HEK293 (cell line): ENCODE measurements around the gene LMF1.

ENCODE experiments used
- CTCF ChIA-PET: fragments of 350-600 bp; formaldehyde crosslinking; extraction: SDS; loops from one replicate; lab custom pipeline; 2021; ENCODE audit warnings: antibody characterized with exemption; lab: Yijun Ruan, JAX
- POLR2A ChIA-PET: fragments of 300-600 bp; formaldehyde crosslinking; extraction: SDS; loops from one replicate; lab custom pipeline; 2020; ENCODE audit warnings: antibody characterized with exemption, inconsistent platforms; lab: Yijun Ruan, JAX
- H3K27ac ChIP-seq: fragments of 200-500 bp; sonication (Bioruptor generic); 2 replicates; pipeline ENCODE4 v1.5.1; 2014; ENCODE audit warnings: low read depth, low read length, control low read depth, inconsistent platforms; ENCODE audit errors: extremely low read depth
- H3K36me3 ChIP-seq, 2 experiments: fragments of 200-500 bp in 1 of 2; sonication (Bioruptor generic) in 1 of 2; 1 replicate in 1 of 2; 2 replicates in 1 of 2; pipeline ENCODE4 v1.5.1; 2014 to 2017; ENCODE audit warnings: inconsistent platforms in 2 of 2, low read length in 2 of 2; ENCODE audit not compliant: control insufficient read depth in 2 of 2, insufficient read depth in 1 of 2
- H3K4me1 ChIP-seq: fragments of 200-500 bp; sonication (Bioruptor generic); 2 replicates; pipeline ENCODE4 v1.5.1; 2014; ENCODE audit warnings: mild to moderate bottlenecking, low read length, inconsistent platforms; ENCODE audit not compliant: control insufficient read depth, insufficient read depth
- H3K4me3 ChIP-seq: 2 replicates; pipeline ENCODE4 v1.5.1; 2011; ENCODE audit warnings: low read depth, mild to moderate bottlenecking, control low read depth, low read length, moderate library complexity
- H3K9me3 ChIP-seq: fragments of 200-500 bp; sonication (Bioruptor generic); 2 replicates; pipeline ENCODE4 v1.5.1; 2014; ENCODE audit warnings: low read depth, low read length, inconsistent platforms; ENCODE audit not compliant: control insufficient read depth, insufficient read depth
- KLF16 ChIP-seq: fragments of 450-650 bp; formaldehyde crosslinking; IDR thresholded peaks from 2 replicates; pipeline ENCODE4 v1.5.1; 2017; ENCODE audit warnings: missing biosample characterization, missing genetic modification characterization
- KLF9 ChIP-seq: fragments of 450-650 bp; formaldehyde crosslinking; IDR thresholded peaks from 2 replicates; pipeline ENCODE4 v1.5.1; 2016; ENCODE audit warnings: missing biosample characterization, missing genetic modification characterization, low read depth
- OSR2 ChIP-seq: fragments of 450-650 bp; formaldehyde crosslinking; IDR thresholded peaks from 2 replicates; pipeline ENCODE4 v1.5.1; 2016; ENCODE audit warnings: missing biosample characterization, missing genetic modification characterization
- SP2 ChIP-seq: fragments of 450-650 bp; formaldehyde crosslinking; IDR thresholded peaks from 2 replicates; pipeline ENCODE4 v1.5.1; 2016; ENCODE audit warnings: missing biosample characterization, missing genetic modification characterization
- TCF7L2 ChIP-seq: IDR thresholded peaks from 2 replicates; pipeline ENCODE4 v1.6.1; 2011; ENCODE audit warnings: low read depth, mild to moderate bottlenecking, inconsistent platforms, low read length, moderate library complexity, borderline replicate concordance
- TSHZ1 ChIP-seq: fragments of 450-650 bp; formaldehyde crosslinking; IDR thresholded peaks from 2 replicates; pipeline ENCODE4 v1.5.1; 2016; ENCODE audit warnings: missing biosample characterization, missing genetic modification characterization, borderline replicate concordance
- ZFP41 ChIP-seq: fragments of 450-650 bp; formaldehyde crosslinking; IDR thresholded peaks from 2 replicates; pipeline ENCODE4 v1.5.1; 2016; ENCODE audit warnings: missing biosample characterization, missing genetic modification characterization, borderline replicate concordance
- ZIC2 ChIP-seq: fragments of 450-650 bp; formaldehyde crosslinking; IDR thresholded peaks from 2 replicates; pipeline ENCODE4 v1.5.1; 2016; ENCODE audit warnings: missing biosample characterization, missing genetic modification characterization
- ZNF148 ChIP-seq: fragments of 450-650 bp; formaldehyde crosslinking; IDR thresholded peaks from 2 replicates; pipeline ENCODE4 v1.5.0; 2017; ENCODE audit warnings: missing biosample characterization, missing genetic modification characterization, borderline replicate concordance
- ZNF26 ChIP-seq: fragments of 450-650 bp; formaldehyde crosslinking; IDR thresholded peaks from 2 replicates; pipeline ENCODE4 v1.5.1; 2016; ENCODE audit warnings: missing biosample characterization, missing genetic modification characterization
- ZNF510 ChIP-seq: fragments of 450-650 bp; formaldehyde crosslinking; IDR thresholded peaks from 2 replicates; pipeline ENCODE4 v1.5.1; 2018; ENCODE audit warnings: mild to moderate bottlenecking, missing genetic modification characterization, missing biosample characterization; ENCODE audit not compliant: insufficient replicate concordance
- ZNF529 ChIP-seq: fragments of 450-650 bp; formaldehyde crosslinking; IDR thresholded peaks from 2 replicates; pipeline ENCODE4 v1.5.1; 2017; ENCODE audit warnings: missing genetic modification characterization, missing biosample characterization; ENCODE audit not compliant: insufficient replicate concordance
- ZNF623 ChIP-seq: fragments of 450-650 bp; formaldehyde crosslinking; IDR thresholded peaks from 2 replicates; pipeline ENCODE4 v1.5.1; 2016; ENCODE audit warnings: missing biosample characterization, missing genetic modification characterization
- ZNF701 ChIP-seq: fragments of 450-650 bp; formaldehyde crosslinking; IDR thresholded peaks from 2 replicates; pipeline ENCODE4 v1.5.1; 2016; ENCODE audit warnings: missing biosample characterization, missing genetic modification characterization
- ZNF830 ChIP-seq: fragments of 450-650 bp; IDR thresholded peaks from 2 replicates; pipeline ENCODE4 v1.5.0; 2018; ENCODE audit warnings: missing biosample characterization, missing genetic modification characterization, low read depth, mild to moderate bottlenecking, moderate library complexity
- ZSCAN16 ChIP-seq: fragments of 450-650 bp; formaldehyde crosslinking; IDR thresholded peaks from 2 replicates; pipeline ENCODE4 v1.5.1; 2016; ENCODE audit warnings: missing biosample characterization, missing genetic modification characterization
- TF ChIP-seq, protein P1 (sequence below): fragments of 450-650 bp; formaldehyde crosslinking; IDR thresholded peaks from 2 replicates; pipeline ENCODE4 v1.5.1; 2016; ENCODE audit warnings: missing biosample characterization, missing genetic modification characterization
- TF ChIP-seq, protein P2 (sequence below): fragments of 450-650 bp; formaldehyde crosslinking; IDR thresholded peaks from 2 replicates; pipeline ENCODE4 v1.5.1; 2016; ENCODE audit warnings: missing biosample characterization, missing genetic modification characterization, borderline replicate concordance
- TF ChIP-seq, protein P3 (sequence below): fragments of 450-650 bp; formaldehyde crosslinking; IDR thresholded peaks from 2 replicates; pipeline ENCODE4 v1.5.1; 2016; ENCODE audit warnings: missing biosample characterization, missing genetic modification characterization

Gene LMF1

GRCh38 chr16:939941-940340, 30.8 kb downstream of the LMF1 start:
- H3K36me3 ChIP-seq = no peaks in the 10 kb centered on the region; a peak in 1 of 3 replicates
- CTCF ChIA-PET = no interaction called here

DNA sequence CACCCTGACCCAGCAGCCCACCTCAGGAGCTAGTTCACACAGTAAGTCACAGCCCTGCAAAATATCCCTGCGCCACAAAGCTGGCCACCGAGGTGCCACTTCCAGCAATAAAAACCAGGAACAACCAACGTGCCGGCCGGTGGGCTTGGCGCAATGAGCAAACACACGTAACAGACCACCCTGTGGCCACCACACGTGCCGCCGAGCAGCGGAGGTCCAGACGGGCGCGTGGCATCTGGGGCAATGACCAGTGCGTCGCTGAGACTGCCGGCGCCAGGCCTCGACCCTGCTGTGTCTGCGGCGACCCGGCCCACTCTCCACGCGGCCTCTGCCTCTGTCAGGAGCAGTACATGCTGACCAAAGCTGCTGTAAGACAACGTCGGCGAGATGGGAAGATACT, 31.5 kb downstream of the LMF1 start:
- Histone ChIP-seq H3K36me3 (no peaks in the 10 kb centered on the region; a peak in 1 of 3 replicates), H3K4me1 (no peaks in the 10 kb centered on the region), H3K9me3 (no peaks in the 10 kb centered on the region), H3K27ac (no peak overlapping the region), H3K4me3 (no peak overlapping the region)
- CTCF ChIA-PET = no interaction called here
- TF ChIP-seq ZIC2 (tag by site-specific recombination) (no peak), ZNF26 (tag by site-specific recombination) (no peak), TCF7L2 (no peak), KLF16 (tag by site-specific recombination) (no peak), ZNF701 (no peak), ZSCAN16 (no peak), ZNF830 (tag by site-specific recombination) (no peak), OSR2 (tag by site-specific recombination) (no peak), KLF9 (tag by site-specific recombination) (no peak), SP2 (tag by site-specific recombination) (no peak)
- TF ChIP-seq, protein P1, sequence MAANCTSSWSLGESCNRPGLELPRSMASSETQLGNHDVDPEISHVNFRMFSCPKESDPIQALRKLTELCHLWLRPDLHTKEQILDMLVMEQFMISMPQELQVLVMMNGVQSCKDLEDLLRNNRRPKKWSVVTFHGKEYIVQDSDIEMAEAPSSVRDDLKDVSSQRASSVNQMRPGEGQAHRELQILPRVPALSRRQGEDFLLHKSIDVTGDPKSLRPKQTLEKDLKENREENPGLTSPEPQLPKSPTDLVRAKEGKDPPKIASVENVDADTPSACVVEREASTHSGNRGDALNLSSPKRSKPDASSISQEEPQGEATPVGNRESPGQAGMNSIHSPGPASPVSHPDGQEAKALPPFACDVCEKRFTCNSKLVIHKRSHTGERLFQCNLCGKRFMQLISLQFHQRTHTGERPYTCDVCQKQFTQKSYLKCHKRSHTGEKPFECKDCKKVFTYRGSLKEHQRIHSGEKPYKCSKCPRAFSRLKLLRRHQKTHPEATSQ (tag by site-specific recombination) = no peak
- TF ChIP-seq, protein P2, sequence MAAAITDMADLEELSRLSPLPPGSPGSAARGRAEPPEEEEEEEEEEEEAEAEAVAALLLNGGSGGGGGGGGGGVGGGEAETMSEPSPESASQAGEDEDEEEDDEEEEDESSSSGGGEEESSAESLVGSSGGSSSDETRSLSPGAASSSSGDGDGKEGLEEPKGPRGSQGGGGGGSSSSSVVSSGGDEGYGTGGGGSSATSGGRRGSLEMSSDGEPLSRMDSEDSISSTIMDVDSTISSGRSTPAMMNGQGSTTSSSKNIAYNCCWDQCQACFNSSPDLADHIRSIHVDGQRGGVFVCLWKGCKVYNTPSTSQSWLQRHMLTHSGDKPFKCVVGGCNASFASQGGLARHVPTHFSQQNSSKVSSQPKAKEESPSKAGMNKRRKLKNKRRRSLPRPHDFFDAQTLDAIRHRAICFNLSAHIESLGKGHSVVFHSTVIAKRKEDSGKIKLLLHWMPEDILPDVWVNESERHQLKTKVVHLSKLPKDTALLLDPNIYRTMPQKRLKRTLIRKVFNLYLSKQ (tag by site-specific recombination) = no peak
- POLR2A ChIA-PET = no interaction called here

More at GRCh38 chr16:939941-940340, 30.8 kb downstream of the LMF1 start:
- Histone ChIP-seq H3K27ac (no peak overlapping the region), H3K9me3 (no peaks in the 10 kb centered on the region), H3K4me1 (no peaks in the 10 kb centered on the region)
- POLR2A ChIA-PET = no interaction called here
- no peak for TF ChIP-seq ZNF529 (tag by site-specific recombination)
- no peak for TF ChIP-seq TSHZ1 (tag by site-specific recombination)
- TF ChIP-seq, all 188 proteins: peak for 0
- no peak overlapping the region for H3K4me3 ChIP-seq

DNA sequence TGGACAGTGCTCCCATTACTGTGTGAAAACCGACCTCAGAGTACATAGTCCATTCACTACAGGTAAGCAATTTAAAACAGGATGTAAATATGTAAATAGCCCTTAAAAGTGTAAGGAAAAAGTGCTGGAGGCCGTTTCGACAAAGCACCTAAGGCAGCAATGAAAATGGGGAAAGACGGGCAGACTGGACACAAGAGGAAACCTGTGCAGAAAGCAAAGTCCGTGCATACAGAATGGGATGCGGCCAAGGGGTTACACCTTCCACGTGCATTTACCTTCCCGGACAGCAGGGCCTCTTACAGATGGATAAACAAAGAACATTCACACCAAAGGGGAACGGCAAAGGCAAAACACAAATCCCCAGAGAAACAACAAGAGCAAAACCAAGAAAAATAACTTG, 32.0 kb downstream of the LMF1 start:
- H3K4me3 ChIP-seq = no peak overlapping the region
- no peaks in the 10 kb centered on the region; a peak in 1 of 3 replicates for H3K36me3 ChIP-seq
- no peak overlapping the region for H3K27ac ChIP-seq
- CTCF ChIA-PET = no interaction called here
- POLR2A ChIA-PET = no interaction called here
- no peaks in the 10 kb centered on the region for H3K4me1 ChIP-seq
- H3K9me3 ChIP-seq = no peaks in the 10 kb centered on the region
- TF ChIP-seq ZNF623 (tag by site-specific recombination) (no peak), KLF16 (tag by site-specific recombination) (no peak), ZNF510 (no peak), ZFP41 (tag by site-specific recombination) (no peak), ZNF701 (no peak), ZNF148 (tag by site-specific recombination) (no peak)
- TF ChIP-seq, protein P3, sequence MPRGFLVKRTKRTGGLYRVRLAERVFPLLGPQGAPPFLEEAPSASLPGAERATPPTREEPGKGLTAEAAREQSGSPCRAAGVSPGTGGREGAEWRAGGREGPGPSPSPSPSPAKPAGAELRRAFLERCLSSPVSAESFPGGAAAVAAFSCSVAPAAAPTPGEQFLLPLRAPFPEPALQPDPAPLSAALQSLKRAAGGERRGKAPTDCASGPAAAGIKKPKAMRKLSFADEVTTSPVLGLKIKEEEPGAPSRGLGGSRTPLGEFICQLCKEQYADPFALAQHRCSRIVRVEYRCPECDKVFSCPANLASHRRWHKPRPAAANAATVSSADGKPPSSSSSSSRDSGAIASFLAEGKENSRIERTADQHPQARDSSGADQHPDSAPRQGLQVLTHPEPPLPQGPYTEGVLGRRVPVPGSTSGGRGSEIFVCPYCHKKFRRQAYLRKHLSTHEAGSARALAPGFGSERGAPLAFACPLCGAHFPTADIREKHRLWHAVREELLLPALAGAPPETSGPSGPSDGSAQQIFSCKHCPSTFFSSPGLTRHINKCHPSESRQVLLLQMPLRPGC (tag by site-specific recombination) = no peak
